ENCODE data around the gene HTR7.

- TF ChIP-seq CTCF (IDR thresholded peaks at IDR 0.05) = no peak
- no peak for TF ChIP-seq POLR2A (IDR thresholded peaks at IDR 0.05)
- no peak for TF ChIP-seq EP300 (IDR thresholded peaks at IDR 0.05)
Measured at GRCh38 chr10:90890347-90890746, 32.5 kb upstream of the HTR7 start.
